HG03095 (cell line): ENCODE results near the gene CCDC110.

Experiments
- ATAC-seq: cut with Tn5 transposase; IDR thresholded peaks from one replicate; pipeline ENCODE4 v1.9.1; 2021; ENCODE audit warnings: moderate library complexity; ENCODE audit not compliant: unreplicated experiment

Gene CCDC110

GRCh38 chr4:185473247-185473646 is 1.7 kb upstream of the CCDC110 start:
- ATAC-seq: no peak

- ATAC-seq: no peak
Observed at GRCh38 chr4:185472103-185472542, 590 bp upstream of the CCDC110 start.

DNA sequence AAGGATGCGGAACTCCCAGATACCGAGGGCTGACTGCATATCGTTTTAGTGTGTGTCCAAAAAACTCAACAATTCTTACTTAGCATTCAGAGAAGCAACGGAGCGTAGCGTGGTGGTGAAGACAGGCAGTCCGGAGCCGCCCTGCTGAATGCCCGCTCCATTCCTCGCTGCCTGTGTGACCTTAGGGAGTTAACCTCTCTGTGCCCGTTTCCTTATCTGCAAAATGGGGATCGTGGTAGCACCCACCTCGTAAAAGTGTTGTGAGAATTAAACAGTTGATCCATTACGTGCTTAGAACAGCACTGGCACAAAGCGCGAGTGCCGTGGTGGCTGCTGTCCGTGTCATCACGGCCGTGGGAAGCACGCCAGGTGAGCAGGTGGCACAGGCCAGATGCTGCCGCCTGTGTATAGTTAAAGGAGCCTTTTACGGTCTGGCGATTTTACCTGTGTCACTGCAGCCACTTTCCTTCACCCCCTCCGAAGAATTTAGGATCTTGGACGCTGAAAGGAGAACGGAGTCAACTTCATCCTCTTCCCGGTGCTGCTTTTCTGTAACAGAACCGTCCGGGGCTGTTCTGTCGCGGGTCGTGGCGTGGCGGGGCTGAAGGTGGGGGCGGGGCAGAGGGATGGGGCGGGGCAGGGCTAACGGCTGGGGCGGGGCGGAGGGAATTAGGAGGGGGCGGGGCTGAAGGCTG is 885 bp downstream of the CCDC110 start:
- ATAC-seq: peak; percentile 1

GRCh38 chr4:185469580-185470154 is 1.9 kb downstream of the CCDC110 start:
- no peak for ATAC-seq

DNA sequence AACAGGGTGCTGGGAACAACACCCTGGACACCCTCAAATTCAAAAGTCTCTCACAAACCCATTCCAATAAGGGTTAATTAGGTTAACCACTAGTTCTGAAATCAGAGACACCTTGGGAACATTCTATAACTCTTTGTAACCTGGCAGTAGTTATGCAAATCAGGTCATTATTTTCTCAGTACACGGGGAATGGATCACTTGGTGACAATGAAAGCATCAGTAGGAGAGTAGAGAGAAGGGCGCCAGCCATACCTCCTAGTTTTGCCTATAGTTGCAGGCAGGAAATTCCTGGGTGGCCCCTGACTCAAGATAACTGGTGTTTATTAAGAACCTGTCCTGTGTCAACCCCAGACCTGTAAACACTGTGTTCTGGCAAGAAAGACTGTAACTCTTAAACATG is 2.5 kb downstream of the CCDC110 start:
- ATAC-seq: no peak

DNA sequence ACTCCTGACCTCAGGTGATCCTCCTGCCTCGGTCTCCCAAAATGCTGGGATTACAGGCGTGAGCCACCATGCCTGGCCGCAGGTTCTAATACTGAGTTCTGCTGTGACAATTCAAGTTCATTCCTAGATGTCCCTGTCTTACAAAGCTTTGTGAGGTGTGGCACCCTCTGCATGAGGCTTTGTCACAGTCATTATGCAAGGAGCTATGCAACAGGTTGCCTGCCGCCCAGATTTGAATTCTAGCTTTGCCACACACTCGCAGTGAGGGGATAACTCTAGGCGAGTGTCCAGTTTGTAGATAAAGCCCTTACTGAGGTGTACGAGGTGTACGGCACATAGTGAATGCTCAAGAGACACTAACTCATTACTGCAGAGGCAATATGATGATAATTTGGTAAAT is 3.5 kb downstream of the CCDC110 start:
- no peak for ATAC-seq

DNA sequence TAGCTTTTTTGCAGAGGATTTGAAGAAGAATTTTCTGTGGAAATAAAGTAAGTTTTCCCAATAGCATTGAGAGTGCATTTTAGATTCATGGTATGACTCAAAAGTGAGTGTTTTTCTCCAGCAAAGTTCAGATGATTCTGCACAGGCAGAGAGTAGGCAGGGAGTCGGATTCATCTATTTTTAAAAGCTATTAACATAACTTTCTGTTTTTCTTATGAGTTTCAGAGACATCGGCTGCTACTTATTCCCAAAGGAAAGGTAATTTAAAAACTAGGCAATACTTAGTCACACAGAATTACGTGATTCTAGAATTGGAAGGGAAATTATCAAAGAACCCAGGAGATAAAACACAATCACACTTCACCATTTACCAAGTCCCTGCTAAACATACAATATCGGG is 4.4 kb downstream of the CCDC110 start:
- ATAC-seq: no peak

DNA sequence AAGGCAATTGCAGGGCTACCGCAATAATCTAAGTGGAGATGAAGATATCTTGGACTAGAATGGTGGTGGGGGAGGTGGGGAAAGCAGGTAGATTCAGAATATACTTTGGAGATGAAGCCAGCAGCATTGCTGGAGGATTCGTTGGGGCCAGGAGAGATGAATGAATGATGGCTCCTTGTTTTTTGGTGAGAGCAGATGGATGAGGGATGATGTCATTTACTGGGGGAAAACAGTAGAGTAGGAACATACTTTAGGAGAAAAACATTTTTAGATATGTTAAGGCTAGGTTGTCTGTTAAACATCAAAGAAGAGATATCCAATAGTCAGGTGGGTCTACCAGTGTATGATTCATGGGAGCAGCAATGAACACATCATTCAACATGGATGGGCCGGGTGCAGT is 5.8 kb downstream of the CCDC110 start:
- ATAC-seq: no peak

- ATAC-seq: no peak
Observed at GRCh38 chr4:185464887-185465286, 6.6 kb downstream of the CCDC110 start.

GRCh38 chr4:185464183-185464582 is 7.3 kb downstream of the CCDC110 start:
- no peak for ATAC-seq

- ATAC-seq: no peak
Observed at GRCh38 chr4:185463541-185463940, 8.0 kb downstream of the CCDC110 start.

DNA sequence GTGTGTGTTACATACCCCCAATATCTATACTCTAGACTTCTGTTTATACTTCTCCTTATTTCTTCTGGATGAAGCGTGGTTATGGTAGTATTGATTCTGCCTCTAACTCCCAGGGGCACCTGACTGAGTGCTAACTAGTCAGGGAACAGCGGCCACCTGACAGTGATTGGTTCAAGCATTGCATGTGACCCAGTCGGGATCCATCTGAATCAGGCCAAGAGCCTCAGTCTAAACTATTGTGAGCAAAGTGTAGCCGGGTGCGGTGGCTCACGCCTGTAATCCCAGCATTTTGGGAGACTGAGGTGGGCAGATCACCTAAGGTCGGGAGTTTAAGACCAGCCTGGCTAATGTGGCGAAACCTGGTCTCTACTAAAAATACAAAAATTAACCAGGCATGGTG is 10.0 kb downstream of the CCDC110 start:
- ATAC-seq: no peak

GRCh38 chr4:185457136-185457535 is 14.4 kb downstream of the CCDC110 start:
- no peak for ATAC-seq

DNA sequence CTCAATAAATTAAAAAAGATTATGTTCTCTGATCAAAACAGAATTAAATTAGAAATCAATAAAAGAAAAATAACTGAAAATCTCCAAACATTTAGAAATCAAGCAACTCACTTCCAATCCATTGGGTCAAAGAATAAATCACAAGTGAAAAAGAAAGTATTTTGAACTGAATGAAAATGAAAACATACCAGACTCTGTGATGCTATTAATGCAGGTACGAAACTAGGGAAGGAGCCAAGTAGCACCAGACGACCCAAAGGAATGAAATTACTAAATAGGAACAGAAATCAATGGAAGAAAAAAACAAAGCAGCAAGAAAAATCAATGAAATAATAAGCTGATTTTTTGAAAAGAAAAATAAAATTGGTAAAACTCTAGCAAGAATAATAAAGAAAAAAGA is 15.4 kb downstream of the CCDC110 start:
- no peak for ATAC-seq

DNA sequence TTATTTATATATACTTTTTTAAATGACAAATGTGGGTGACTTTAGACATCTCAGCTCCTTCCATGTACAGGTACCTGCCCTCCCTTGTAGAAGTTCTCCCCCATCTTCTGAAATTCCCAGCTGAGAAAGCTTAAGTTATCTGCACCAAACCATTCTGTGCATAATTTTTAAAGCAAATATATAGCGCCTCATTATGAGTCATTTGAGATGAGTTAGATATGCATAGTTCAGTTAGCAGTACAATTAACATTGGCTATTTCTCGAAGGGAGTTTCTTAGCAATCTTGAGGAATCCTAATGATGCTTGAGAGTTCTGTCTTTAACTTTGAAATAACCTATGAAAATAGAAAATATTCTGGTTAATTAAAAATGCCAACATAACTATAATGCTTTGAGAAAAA is 26.3 kb downstream of the CCDC110 start:
- ATAC-seq: no peak

- no peak for ATAC-seq
Observed at GRCh38 chr4:185441479-185441878, 30.1 kb downstream of the CCDC110 start.

DNA sequence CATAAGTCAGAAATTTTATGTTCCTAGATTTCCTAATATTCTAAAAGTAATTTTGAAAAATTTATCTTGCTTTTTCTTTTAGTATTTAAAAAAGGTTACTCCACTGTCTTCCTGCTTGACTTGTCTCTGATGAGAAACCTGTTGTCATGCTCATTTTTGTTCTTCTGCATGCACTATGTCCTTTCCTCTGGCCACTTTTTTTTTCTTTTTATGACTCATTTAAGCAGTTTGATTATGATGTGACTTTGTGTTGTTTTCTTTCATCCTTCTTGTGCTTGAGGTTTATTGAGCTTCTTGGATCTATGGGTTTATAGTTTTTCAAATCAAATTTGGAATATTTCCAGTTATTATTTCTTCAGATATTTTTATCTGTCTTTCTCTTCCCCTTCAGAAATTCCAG is 33.7 kb downstream of the CCDC110 start:
- peak; percentile 85 for ATAC-seq

DNA sequence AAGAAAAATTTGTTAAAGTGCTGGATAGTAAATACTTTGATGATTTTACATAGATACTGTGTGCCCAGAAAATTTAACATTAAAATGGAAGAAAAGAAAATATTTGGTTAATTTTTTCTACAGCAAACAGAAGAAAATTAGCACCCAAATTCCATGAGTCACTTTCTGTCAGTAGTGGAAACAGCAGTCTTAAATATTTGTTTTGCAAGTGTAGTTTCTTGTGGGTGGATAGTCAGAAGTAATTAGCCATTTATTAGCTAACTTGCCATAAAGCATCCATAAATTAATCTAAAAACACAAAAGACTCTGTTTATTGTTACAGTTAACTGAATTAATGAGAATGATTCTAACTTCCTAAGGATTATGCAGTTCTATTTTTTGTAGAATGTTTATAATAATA is 36.1 kb downstream of the CCDC110 start:
- no peak for ATAC-seq

GRCh38 chr4:185429660-185430059 is 41.9 kb downstream of the CCDC110 start:
- ATAC-seq: no peak

- no peak for ATAC-seq
Observed at GRCh38 chr4:185426960-185427688, 44.4 kb downstream of the CCDC110 start.

DNA sequence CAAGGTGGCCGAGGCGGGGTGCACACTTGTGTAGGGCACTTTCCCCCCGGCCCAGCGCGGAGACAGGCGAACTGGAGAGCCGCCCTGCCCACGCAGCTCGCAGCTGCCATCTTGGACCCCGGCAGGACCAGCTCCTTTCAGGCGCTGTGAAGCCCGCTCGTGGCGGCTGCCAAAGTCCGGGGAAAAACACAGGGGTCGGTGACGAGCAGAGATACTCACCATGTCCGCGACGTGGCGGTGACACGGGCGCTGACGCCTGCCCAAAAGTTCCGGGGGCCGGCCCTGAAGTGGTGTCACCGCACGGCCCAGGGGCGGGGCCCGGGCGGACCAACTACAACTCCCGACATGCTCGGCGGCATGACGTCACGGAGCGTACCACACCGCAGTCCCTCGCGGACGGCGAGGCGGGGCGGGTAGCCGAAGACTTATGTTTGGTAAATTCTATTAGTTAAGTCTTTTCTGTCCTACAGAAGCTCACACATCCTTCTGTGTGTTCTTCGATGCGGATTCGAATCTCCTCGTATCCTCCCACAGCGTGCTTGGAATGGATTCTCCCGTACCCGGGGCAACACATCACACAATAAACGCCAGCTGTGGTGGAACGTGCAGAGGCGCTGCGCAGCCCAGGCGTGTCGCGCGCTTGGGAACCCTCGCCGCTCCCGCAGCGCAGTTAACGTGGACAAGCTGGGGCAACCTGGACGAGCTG is 45.7 kb downstream of the CCDC110 start, which contains the start of gene UFSP2:
UFSP2 (minus strand) TSS at position 318 of the 706 bp plus-strand sequence; CDS start at position 222, 96 bp downstream.
- peak; percentile 94 for ATAC-seq
